H1 (cell line): ENCODE measurements around the gene RIMS3.

Experiments used
- BACH1 ChIP-seq: IDR thresholded peaks from 2 replicates; pipeline ENCODE4 v1.6.1; 2012; ENCODE audit warnings: low read length, improper control_type of control experiment
- CEBPB ChIP-seq: IDR thresholded peaks from 2 replicates; pipeline ENCODE4 v1.6.1; 2012; ENCODE audit warnings: low read depth, low read length
- EGR1 ChIP-seq: IDR thresholded peaks from 2 replicates; pipeline ENCODE4 v1.6.1; 2011; ENCODE audit warnings: low read depth, low read length, borderline replicate concordance
- EP300 ChIP-seq, 2 experiments: IDR thresholded peaks; 1 replicate in 1 of 2; 2 replicates in 1 of 2; pipeline ENCODE4 v1.6.1; 2011 to 2012; ENCODE audit warnings: low read depth in 2 of 2, low read length in 2 of 2, mild to moderate bottlenecking in 2 of 2, borderline replicate concordance in 1 of 2, inconsistent platforms in 1 of 2, moderate library complexity in 1 of 2
- JUND ChIP-seq: IDR thresholded peaks from 2 replicates; pipeline ENCODE4 v1.6.1; 2011; ENCODE audit warnings: mild to moderate bottlenecking, improper control_type of control experiment, low read length
- POLR2A ChIP-seq, 2 experiments: IDR thresholded peaks; 1 replicate in 1 of 2; 2 replicates in 1 of 2; pipeline ENCODE4 v1.6.1; 2011; ENCODE audit warnings: low read depth in 2 of 2, low read length in 2 of 2, mild to moderate bottlenecking in 2 of 2; ENCODE audit errors: control extremely low read depth in 1 of 2
- SRF ChIP-seq: IDR thresholded peaks from 2 replicates; pipeline ENCODE4 v1.6.1; 2011; ENCODE audit warnings: mild to moderate bottlenecking, low read depth, low read length, moderate library complexity
- TEAD4 ChIP-seq: IDR thresholded peaks from 2 replicates; pipeline ENCODE4 v1.6.1; 2012; ENCODE audit warnings: low read depth, low read length, inconsistent platforms, mixed read lengths
- ZNF274 ChIP-seq: IDR thresholded peaks from 2 replicates; pipeline ENCODE4 v1.7.0; 2012; ENCODE audit warnings: low read length, borderline replicate concordance; ENCODE audit errors: extremely low read depth
- TF ChIP-seq, protein P1 (sequence below), 3 experiments: IDR thresholded peaks; 1 replicate in 2 of 3; 2 replicates in 1 of 3; pipeline versions ENCODE4 v1.5.1 to v1.6.1; 2011; ENCODE audit warnings: low read length in 3 of 3, mild to moderate bottlenecking in 3 of 3, inconsistent platforms in 2 of 3, low read depth in 1 of 3, moderate library complexity in 1 of 3; ENCODE audit not compliant: insufficient read depth in 1 of 3; ENCODE audit errors: control extremely low read depth in 1 of 3
- TF ChIP-seq, protein P2 (sequence below): IDR thresholded peaks from 2 replicates; pipeline ENCODE4 v1.6.1; 2011; ENCODE audit warnings: low read depth, mild to moderate bottlenecking, low read length; ENCODE audit not compliant: insufficient read depth
- TF ChIP-seq, protein P3 (sequence below): IDR thresholded peaks from 2 replicates; pipeline ENCODE4 v1.6.1; 2011; ENCODE audit warnings: low read length, improper control_type of control experiment

DNA sequence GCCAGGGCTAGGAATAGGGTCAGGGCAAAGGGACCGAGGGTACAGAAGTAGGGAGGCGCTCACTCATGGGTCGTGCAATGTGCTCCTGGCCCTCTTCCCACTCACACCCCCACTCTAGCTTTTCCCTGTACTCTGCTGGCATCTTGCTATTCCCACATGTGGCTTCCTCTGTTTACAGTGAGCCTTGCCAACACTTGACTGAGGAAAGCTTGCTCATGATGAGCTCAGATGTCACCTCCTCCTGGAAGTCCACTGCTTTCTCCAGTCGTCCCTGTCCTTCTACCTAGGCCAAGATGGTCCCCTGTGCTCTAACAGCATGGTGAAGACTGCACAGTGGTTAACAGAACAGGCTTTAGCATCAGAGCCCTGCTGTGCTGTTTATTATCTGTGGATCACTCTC lies 8.0 kb upstream of the RIMS3 start:
- TF ChIP-seq EP300 (IDR thresholded peaks at IDR 0.05; ENCODE audit: borderline replicate concordance in 1 of 2, low read depth in 2 of 2, low read length in 2 of 2) (no peak), CEBPB (no peak), POLR2A (IDR thresholded peaks at IDR 0.05; ENCODE audit: control extremely low read depth in 1 of 2, low read depth in 2 of 2, low read length in 2 of 2) (no peak), JUND (no peak), TEAD4 (no peak), SRF (no peak), EGR1 (no peak), ZNF274 (no peak), BACH1 (no peak)
- TF ChIP-seq, protein P1, sequence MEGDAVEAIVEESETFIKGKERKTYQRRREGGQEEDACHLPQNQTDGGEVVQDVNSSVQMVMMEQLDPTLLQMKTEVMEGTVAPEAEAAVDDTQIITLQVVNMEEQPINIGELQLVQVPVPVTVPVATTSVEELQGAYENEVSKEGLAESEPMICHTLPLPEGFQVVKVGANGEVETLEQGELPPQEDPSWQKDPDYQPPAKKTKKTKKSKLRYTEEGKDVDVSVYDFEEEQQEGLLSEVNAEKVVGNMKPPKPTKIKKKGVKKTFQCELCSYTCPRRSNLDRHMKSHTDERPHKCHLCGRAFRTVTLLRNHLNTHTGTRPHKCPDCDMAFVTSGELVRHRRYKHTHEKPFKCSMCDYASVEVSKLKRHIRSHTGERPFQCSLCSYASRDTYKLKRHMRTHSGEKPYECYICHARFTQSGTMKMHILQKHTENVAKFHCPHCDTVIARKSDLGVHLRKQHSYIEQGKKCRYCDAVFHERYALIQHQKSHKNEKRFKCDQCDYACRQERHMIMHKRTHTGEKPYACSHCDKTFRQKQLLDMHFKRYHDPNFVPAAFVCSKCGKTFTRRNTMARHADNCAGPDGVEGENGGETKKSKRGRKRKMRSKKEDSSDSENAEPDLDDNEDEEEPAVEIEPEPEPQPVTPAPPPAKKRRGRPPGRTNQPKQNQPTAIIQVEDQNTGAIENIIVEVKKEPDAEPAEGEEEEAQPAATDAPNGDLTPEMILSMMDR (IDR thresholded peaks at IDR 0.05; ENCODE audit: control extremely low read depth in 1 of 3, insufficient read depth in 1 of 3, low read depth in 1 of 3, low read length in 3 of 3) = no peak
- TF ChIP-seq, protein P2, sequence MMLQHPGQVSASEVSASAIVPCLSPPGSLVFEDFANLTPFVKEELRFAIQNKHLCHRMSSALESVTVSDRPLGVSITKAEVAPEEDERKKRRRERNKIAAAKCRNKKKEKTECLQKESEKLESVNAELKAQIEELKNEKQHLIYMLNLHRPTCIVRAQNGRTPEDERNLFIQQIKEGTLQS = no peak
- TF ChIP-seq, protein P3, sequence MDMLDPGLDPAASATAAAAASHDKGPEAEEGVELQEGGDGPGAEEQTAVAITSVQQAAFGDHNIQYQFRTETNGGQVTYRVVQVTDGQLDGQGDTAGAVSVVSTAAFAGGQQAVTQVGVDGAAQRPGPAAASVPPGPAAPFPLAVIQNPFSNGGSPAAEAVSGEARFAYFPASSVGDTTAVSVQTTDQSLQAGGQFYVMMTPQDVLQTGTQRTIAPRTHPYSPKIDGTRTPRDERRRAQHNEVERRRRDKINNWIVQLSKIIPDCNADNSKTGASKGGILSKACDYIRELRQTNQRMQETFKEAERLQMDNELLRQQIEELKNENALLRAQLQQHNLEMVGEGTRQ = no peak
